NB4 (cell line): ENCODE data around the gene FAM171A1.

ENCODE experiments used
- CTCF ChIP-seq: IDR thresholded peaks from one replicate; pipeline ENCODE4 v1.5.1; 2012; ENCODE audit warnings: low read depth, low read length
- MYC ChIP-seq: IDR thresholded peaks from 2 replicates; pipeline ENCODE4 v1.6.1; 2011; ENCODE audit warnings: low read depth, low read length
- POLR2A ChIP-seq: IDR thresholded peaks from 2 replicates; pipeline ENCODE4 v1.6.1; 2011; ENCODE audit warnings: mild to moderate bottlenecking; ENCODE audit not compliant: insufficient read length; ENCODE audit errors: extremely low read depth

GRCh38 chr10:15227611-15228372, 143.3 kb downstream of the FAM171A1 start:
- TF ChIP-seq CTCF (no peak), POLR2A (no peak), MYC (no peak)
